ENCODE results near the gene PLP2.
A peak's percentile ranks its signal among the peaks of the same experiment; 100 is the strongest.
"Not testable (repeated sequence)": the region's sequence is repeated elsewhere in the genome, so short reads cannot be mapped to it uniquely, and the experiment has no call there.

Gene PLP2

GRCh38 chrX:49171752-49172279 lies at the start of gene PLP2:
TSS of gene PLP2 (plus strand) at chrX:49171898. CDS start at chrX:49172001, 103 bp downstream.
- DNase-seq (ENCODE audit: low read depth in 3 of 3, low spot score in 1 of 3) = peak; percentile 50 to 65 (median 60)

GRCh38 chrX:49122499-49122898 lies 49.2 kb upstream of the PLP2 start:
- no peak for DNase-seq (ENCODE audit: low read depth in 3 of 3, low spot score in 1 of 3)

GRCh38 chrX:49127742-49128258 lies 43.9 kb upstream of the PLP2 start:
- not testable (repeated sequence) for DNase-seq (ENCODE audit: low read depth in 3 of 3, low spot score in 1 of 3)

DNA sequence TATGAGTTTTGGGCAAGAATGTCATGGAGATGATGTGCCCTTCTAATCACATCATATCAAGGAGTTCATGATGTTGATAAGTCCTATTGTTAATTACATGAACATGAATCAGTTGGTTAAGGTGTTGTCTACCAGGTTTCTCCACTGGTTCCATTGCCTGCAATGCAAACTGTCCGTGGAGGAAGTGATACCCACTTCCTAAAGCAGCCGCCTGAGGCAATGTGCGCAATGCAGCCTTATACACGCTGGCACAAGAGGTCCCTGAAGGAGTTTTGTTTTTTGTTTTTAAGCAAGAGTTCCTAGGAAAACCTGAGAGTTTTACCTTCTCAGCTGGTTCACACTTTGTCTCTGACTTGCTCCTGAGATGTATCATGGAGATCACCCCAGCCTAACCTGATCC lies 42.3 kb upstream of the PLP2 start:
- DNase-seq (ENCODE audit: low read depth in 3 of 3, low spot score in 1 of 3) = no peak

DNA sequence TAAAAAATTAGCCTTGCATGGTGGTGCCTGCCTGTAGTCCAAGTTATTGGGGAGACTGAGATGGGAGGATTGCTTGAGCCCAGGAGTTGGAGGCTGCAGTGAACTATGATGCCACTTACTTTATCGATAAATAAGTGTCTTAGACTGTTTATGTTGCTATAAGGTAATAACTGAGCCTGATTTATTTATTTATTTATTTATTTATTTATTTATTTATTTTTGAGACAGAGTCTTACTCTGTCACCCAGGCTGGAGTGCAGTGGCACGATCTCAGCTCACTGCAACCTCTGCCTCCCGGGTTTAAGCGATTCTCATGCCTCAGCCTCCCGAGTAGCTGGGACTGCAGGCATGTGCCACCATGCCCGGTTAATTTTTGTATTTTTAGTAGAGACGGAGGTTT lies 39.4 kb upstream of the PLP2 start:
- not testable (repeated sequence) for DNase-seq (ENCODE audit: low read depth in 3 of 3, low spot score in 1 of 3)

GRCh38 chrX:49133759-49134158 lies 37.9 kb upstream of the PLP2 start:
- DNase-seq (ENCODE audit: low read depth in 3 of 3, low spot score in 1 of 3) = no peak

DNA sequence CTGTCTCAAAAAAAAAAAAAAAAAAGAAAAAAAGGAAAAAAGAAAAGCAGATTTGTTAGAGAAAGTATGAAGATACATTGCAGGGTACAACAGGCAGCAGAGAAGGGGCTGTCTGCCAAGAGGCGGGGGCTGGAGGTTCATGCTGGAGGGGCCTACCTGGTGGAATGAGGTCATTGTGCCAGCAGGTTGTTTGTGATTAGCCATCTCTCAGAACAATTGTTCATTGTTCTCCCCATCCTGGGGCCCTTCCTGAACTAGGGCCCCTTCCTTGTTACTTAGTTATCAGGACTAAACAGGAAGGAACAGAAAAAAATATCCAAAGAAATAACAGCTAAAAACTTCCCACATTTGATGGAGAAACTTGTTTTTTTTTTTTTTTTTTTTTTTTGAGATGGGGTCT lies 34.2 kb upstream of the PLP2 start:
- no peak for DNase-seq (ENCODE audit: low read depth in 3 of 3, low spot score in 1 of 3)

GRCh38 chrX:49139713-49140112 lies 32.0 kb upstream of the PLP2 start:
- no peak for DNase-seq (ENCODE audit: low read depth in 3 of 3, low spot score in 1 of 3)

- DNase-seq (ENCODE audit: low read depth in 3 of 3, low spot score in 1 of 3) = not testable (repeated sequence)
Observed at GRCh38 chrX:49142264-49142663, 29.4 kb upstream of the PLP2 start.

DNA sequence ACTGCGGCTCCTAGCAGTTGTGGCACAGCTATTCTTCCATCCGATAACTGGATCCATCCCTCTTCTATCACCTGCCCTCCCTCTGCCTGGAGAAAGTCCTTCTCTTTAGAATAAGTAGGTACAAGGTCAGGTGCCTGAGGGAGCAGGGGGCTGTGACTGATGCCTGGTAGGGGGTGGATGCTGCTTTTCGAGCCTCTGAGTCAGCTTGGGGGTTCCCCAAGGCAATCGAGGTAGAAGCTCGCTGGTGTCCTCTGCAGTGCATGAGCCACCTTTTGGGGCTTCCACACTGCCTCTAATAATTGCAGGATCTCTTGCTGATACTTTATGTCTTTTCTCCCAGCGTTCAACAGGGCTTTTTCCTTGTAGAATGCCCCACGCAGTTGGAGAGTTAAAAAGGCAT lies 28.5 kb upstream of the PLP2 start:
- not testable (repeated sequence) for DNase-seq (ENCODE audit: low read depth in 3 of 3, low spot score in 1 of 3)

DNA sequence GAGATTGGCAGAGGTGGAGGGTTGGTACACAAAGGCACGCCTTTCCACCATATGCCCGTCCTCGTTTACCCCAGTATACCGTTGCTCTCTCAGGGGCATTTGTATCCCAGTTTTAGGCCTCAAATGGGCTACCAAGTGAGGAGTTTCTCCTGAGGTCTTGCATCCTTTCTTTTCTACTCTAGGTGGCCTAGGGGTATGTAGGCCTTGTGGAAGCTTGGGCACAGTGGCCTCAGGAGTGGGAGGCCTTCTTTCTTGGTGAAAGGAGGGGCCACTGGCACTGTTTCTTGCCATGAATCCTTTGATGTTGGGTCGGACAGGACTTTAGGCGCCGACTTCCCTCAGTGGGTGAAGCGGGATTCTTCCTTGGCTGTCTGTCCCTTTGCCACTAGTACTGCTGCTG lies 24.4 kb upstream of the PLP2 start:
- DNase-seq (ENCODE audit: low read depth in 3 of 3, low spot score in 1 of 3) = no peak

DNA sequence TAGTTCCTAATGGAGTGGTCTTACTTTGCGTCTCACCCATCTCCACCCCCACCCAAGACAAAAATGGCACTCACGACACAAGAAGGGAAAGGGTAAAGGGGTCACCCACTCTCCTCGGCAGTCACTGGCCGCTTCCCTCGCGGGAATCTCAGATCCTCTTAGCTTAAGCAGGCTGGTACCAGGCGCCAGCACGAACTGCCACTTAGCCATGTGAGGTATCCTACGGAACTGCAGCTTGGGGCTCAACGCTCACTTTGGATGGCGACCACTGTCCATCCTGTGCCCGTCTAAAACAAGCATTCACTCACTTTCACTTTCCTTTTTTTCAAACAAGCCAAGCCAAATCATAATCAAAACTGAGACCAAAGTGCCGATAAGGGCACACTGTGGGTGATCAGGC lies 23.8 kb upstream of the PLP2 start:
- DNase-seq (ENCODE audit: low read depth in 3 of 3, low spot score in 1 of 3) = no peak

DNA sequence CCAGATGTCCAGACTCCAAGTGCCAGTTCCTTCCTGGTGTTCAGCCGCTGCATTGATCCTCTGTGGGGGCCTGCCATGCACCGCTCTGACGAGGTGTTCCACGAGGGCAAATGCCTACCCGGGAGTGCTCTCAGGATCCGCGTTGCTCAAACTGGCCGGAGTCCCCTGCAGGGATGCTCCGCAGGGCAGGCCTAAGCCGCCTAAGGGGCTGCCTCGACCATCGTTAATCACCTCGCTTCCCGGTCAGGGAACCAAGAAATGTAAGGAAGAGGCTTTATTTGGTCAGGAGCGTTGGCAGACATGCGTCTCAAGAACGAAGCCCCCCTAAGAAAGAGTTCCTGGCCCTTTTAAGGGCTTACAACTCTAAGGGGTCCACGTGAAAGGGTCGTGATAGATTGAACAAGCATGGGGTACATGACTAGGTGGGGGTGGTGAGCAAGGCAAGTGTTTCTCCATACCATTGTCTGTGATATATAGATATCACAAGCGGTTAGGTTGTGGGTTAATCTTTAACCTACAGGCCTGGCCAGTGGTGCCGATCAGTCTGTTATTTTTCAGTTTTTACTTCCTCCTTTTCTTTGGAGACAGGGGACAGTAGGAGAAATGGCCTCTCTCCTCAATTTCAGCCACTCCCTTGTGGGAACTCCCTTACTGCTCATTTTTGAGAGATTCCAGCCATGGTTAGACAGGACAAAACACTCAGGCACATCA lies 23.2 kb upstream of the PLP2 start:
- not testable (repeated sequence) for DNase-seq (ENCODE audit: low read depth in 3 of 3, low spot score in 1 of 3)

DNA sequence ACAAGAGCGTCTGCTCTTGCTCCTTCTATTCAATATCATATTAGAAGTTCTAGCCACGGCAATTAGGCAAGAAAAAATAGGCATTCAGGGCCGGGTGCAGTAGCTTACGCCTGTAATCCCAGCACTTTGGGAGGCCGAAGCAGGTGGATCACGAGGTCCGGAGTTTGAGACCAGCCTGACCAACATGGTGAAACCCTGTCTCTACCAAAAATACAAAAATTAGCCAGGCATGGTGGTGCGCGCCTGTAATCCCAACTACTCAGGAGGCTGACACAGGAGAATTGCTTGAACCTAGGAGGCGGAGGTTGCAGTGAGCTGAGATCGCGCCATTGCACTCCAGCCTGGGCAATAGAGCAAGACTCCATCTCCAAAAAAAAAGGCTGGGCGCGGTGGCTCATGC lies 22.4 kb upstream of the PLP2 start:
- not testable (repeated sequence) for DNase-seq (ENCODE audit: low read depth in 3 of 3, low spot score in 1 of 3)

- DNase-seq (ENCODE audit: low read depth in 3 of 3, low spot score in 1 of 3) = no peak
Observed at GRCh38 chrX:49153467-49153866, 18.2 kb upstream of the PLP2 start.

DNA sequence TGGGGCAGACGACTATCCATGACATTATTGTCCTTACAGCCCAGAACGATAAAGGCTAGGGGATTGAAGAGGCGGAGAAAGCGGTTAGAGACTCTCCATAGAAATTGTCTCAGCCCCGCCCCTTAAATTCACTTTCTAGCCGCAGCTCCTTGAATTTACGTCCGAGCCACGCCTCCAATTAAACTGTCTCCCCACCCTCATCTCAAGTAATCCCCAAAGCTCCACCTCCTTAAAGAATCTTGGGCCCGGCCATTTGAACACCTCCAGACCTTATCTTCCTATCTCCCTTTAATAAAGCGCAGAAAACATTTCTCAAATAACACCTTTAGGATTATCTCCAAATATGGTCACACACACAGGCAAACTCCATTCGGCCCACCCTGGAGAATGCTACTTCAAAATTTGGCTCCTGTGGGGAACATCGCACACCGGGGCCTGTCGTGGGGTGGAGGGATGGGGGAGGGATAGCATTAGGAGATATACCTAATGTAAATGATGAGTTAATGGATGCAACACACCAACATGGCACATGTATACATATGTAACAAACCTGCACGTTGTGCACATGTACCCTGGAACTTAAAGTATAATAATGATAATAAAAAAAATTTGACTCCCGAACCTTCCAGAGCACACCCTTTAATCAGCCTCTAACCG lies 16.3 kb upstream of the PLP2 start:
- no peak for DNase-seq (ENCODE audit: low read depth in 3 of 3, low spot score in 1 of 3)

DNA sequence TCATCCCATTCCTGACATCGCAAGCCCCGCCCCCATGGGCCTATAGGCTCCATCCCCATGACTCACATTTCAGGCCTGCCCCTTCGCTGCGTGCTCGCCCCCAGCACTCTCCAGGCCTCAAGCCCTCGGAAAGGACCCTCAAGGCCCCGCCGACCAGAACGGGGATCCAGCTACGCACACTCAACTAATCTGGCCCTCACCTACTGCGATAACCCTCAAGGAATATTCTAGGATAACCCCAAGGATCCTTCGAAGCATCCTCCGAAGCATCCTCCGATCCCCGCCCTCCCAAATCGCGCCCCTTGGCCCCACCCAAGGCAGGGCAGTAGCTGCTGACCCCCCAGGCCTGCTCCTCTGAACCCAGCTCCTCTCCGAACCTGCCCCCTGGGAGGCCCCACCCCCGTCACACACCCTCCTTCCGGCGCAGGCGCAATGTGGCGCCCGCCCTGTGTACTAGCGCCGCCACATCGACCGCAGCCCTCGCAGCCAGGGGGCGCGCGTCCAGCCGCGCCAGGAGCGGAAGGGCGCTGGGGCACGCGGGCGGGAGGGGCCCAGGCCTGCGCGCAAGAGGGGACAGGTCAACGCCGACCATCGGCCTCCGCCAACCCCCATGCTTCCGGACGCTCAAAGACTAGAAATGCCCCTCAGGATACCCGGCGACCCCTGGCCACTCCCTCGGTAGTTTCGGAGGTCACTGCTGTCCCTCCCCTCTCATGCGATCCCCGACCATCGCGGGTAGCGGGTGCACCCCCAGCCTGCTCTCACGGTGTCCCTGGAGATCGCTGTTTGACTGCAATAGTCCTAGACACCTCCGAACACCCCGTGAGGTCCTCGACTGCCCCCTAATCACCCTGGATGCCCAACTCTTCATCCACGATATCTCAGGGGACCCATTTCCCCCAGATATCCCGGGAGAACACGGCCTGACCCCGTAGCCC lies 15.5 kb upstream of the PLP2 start:
- peak; percentile 64 to 75 (median 66) for DNase-seq (ENCODE audit: low read depth in 3 of 3, low spot score in 1 of 3)

DNA sequence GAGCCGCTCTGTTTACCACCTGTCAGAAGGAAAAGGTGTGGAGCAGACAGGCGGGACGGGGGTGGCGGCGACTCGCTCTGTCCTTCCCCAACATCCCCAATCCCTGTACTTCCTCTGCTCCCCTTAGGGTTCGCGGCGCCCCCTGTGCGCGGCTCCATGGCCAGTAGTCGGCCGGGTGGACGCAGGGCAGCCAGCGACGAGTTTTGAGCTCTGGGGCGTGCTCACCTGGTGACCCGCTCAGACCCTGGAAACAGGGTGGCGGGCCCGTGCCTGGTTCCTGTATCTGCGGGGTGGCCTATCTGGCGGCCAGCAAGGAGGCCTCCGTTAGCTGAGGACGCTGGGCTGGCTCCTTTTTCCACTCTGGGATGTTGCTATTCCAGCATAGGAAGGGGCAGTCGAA lies 14.5 kb upstream of the PLP2 start:
- no peak for DNase-seq (ENCODE audit: low read depth in 3 of 3, low spot score in 1 of 3)

- no peak for DNase-seq (ENCODE audit: low read depth in 3 of 3, low spot score in 1 of 3)
Observed at GRCh38 chrX:49160908-49161307, 10.8 kb upstream of the PLP2 start.

- DNase-seq (ENCODE audit: low read depth in 3 of 3, low spot score in 1 of 3) = no peak
Observed at GRCh38 chrX:49161632-49162031, 10.1 kb upstream of the PLP2 start.

- DNase-seq (ENCODE audit: low read depth in 3 of 3, low spot score in 1 of 3) = no peak
Observed at GRCh38 chrX:49162620-49163019, 9.1 kb upstream of the PLP2 start, which contains the start of gene MAGIX. TSS of gene MAGIX (plus strand) at chrX:49162758. CDS start at chrX:49162890, 132 bp downstream.

Measured in stimulated activated CD4-positive, alpha-beta T cell treated with anti-CD3 and anti-CD28 coated beads, TNF-alpha, amount 100 ng/mL, for 1 hour (primary cell).